ENCODE results near the gene BRINP2. TPM values are rescaled to one million over a fixed set of nuclear protein-coding genes. Genes with fewer than 3 reads are reported as not detected.

Gene BRINP2
- total and polyA plus RNA-seq, 2 of the 8 experiments (the other 6 are each of a cell fraction or from before 2014, with no cell fraction given), result 0.39 to 0.42 TPM

GRCh38 chr1:177275736-177276135, 105.0 kb downstream of the BRINP2 start (continued):
- no peak for TF ChIP-seq BRCA1 (IDR thresholded peaks at IDR 0.05; ENCODE audit: low read depth, low read length)
- TF ChIP-seq CHD1 (IDR thresholded peaks at IDR 0.05; ENCODE audit: low read depth, low read length), result no peak
- no peak for TF ChIP-seq MAX (IDR thresholded peaks at IDR 0.05)
- no peak for TF ChIP-seq TAF7 (optimal IDR thresholded peaks at IDR 0.05; ENCODE audit: borderline replicate concordance, low read depth, low read length)

Data from H1 (cell line).